ENCODE data around the gene CSF1R. TPM values are rescaled to one million over a fixed set of nuclear protein-coding genes. Genes with fewer than 3 reads are reported as not detected.

CSF1R gene
- polyA plus RNA-seq, 1 donor (not counting 4 experiments of a cell fraction or from before 2014, with no cell fraction given): not detected

DNA sequence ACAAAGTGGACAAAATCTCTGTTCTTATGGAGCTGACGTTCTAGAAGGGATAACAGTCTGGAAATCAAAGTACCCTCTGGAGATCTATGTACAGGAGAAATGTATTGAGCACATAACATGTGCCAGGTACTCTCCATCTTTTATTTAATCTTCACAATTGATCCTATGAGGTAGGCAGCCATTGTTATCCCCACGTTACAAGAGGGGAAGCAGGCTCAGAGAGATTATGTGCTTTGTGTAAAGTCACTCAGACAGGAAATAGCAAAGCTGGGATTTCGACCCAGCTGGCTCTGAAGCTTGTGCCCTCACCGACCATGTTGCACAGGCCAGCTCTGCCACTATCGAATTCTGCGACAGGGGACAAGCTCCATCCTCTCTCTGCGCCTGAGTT, 47.8 kb upstream of the CSF1R start:
- no peak for FAIRE-seq

GRCh38 chr5:150133581-150134197, 47.3 kb upstream of the CSF1R start:
- Histone ChIP-seq H3K4me3 (ENCODE audit: control insufficient read depth in 2 of 3, extremely low read depth in 1 of 3, insufficient read depth in 2 of 3, low read depth in 1 of 3, low read length in 3 of 3) (no peak overlapping the region), H3K36me3 (ENCODE audit: control insufficient read depth in 2 of 2, extremely low read depth in 1 of 2, insufficient read depth in 2 of 2, low read length in 2 of 2) (no peaks in the 10 kb centered on the region), H3K4me2 (ENCODE audit: control insufficient read depth, extremely low read depth, insufficient read depth, low read depth, low read length) (no peak overlapping the region), H3K4me1 (ENCODE audit: control insufficient read depth, extremely low read depth, insufficient read depth, low read length) (peaks cover 7% of the 10 kb centered on the region), H2AFZ (ENCODE audit: control insufficient read depth, low read length) (no peak overlapping the region), H3K9me3 (ENCODE audit: control insufficient read depth, low read depth, low read length) (no peaks in the 10 kb centered on the region), H3K9ac (ENCODE audit: control insufficient read depth, extremely low read depth, insufficient read depth, low read length) (no peak overlapping the region), H3K79me2 (ENCODE audit: control insufficient read depth, insufficient read depth, low read length) (no peaks in the 10 kb centered on the region), H3K9me1 (ENCODE audit: control insufficient read depth, extremely low read depth, insufficient read depth, low read length) (no peaks in the 10 kb centered on the region), H4K20me1 (ENCODE audit: control insufficient read depth, extremely low read depth, insufficient read depth, low read length) (no peaks in the 10 kb centered on the region), H3K27me3 (ENCODE audit: control insufficient read depth, extremely low read depth, insufficient read depth, low read length) (peaks cover 7% of the 10 kb centered on the region), H3K27ac (ENCODE audit: control insufficient read depth, insufficient read depth, low read length) (no peak overlapping the region)
- FAIRE-seq (no peak), DNase-seq (ENCODE audit: low read depth, low spot score) (no peak)
- TF ChIP-seq EZH2 (IDR thresholded peaks at IDR 0.05; ENCODE audit: low read length): no peak
- TF ChIP-seq, protein P1, sequence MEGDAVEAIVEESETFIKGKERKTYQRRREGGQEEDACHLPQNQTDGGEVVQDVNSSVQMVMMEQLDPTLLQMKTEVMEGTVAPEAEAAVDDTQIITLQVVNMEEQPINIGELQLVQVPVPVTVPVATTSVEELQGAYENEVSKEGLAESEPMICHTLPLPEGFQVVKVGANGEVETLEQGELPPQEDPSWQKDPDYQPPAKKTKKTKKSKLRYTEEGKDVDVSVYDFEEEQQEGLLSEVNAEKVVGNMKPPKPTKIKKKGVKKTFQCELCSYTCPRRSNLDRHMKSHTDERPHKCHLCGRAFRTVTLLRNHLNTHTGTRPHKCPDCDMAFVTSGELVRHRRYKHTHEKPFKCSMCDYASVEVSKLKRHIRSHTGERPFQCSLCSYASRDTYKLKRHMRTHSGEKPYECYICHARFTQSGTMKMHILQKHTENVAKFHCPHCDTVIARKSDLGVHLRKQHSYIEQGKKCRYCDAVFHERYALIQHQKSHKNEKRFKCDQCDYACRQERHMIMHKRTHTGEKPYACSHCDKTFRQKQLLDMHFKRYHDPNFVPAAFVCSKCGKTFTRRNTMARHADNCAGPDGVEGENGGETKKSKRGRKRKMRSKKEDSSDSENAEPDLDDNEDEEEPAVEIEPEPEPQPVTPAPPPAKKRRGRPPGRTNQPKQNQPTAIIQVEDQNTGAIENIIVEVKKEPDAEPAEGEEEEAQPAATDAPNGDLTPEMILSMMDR (optimal IDR thresholded peaks at IDR 0.05 in 1 of 3, IDR thresholded peaks at IDR 0.05 in 1 of 3, conservative IDR thresholded peaks at IDR 0.05 in 1 of 3; ENCODE audit: extremely low read depth in 1 of 3, insufficient read depth in 2 of 3, low read length in 3 of 3): no peak
- dilution Hi-C loops (cut with MboI; ENCODE audit: extremely low pct_ligation_motif_present, low sequenced_read_pairs): no loop called here

More for the DNA sequence above, 47.8 kb upstream of the CSF1R start:
- Histone ChIP-seq H3K4me3 (ENCODE audit: control insufficient read depth in 2 of 3, extremely low read depth in 1 of 3, insufficient read depth in 2 of 3, low read depth in 1 of 3, low read length in 3 of 3) (no peak overlapping the region), H3K4me1 (ENCODE audit: control insufficient read depth, extremely low read depth, insufficient read depth, low read length) (peaks cover 7% of the 10 kb centered on the region), H3K79me2 (ENCODE audit: control insufficient read depth, insufficient read depth, low read length) (no peaks in the 10 kb centered on the region), H2AFZ (ENCODE audit: control insufficient read depth, low read length) (no peak overlapping the region), H4K20me1 (ENCODE audit: control insufficient read depth, extremely low read depth, insufficient read depth, low read length) (no peaks in the 10 kb centered on the region), H3K9ac (ENCODE audit: control insufficient read depth, extremely low read depth, insufficient read depth, low read length) (no peak overlapping the region), H3K36me3 (ENCODE audit: control insufficient read depth in 2 of 2, extremely low read depth in 1 of 2, insufficient read depth in 2 of 2, low read length in 2 of 2) (no peaks in the 10 kb centered on the region), H3K4me2 (ENCODE audit: control insufficient read depth, extremely low read depth, insufficient read depth, low read depth, low read length) (no peak overlapping the region), H3K27me3 (ENCODE audit: control insufficient read depth, extremely low read depth, insufficient read depth, low read length) (peaks cover 7% of the 10 kb centered on the region), H3K9me1 (ENCODE audit: control insufficient read depth, extremely low read depth, insufficient read depth, low read length) (no peaks in the 10 kb centered on the region), H3K9me3 (ENCODE audit: control insufficient read depth, low read depth, low read length) (no peaks in the 10 kb centered on the region), H3K27ac (ENCODE audit: control insufficient read depth, insufficient read depth, low read length) (no peak overlapping the region)
- no peak for DNase-seq (ENCODE audit: low read depth, low spot score)
- TF ChIP-seq, protein P1 (optimal IDR thresholded peaks at IDR 0.05 in 1 of 3, IDR thresholded peaks at IDR 0.05 in 1 of 3, conservative IDR thresholded peaks at IDR 0.05 in 1 of 3; ENCODE audit: extremely low read depth in 1 of 3, insufficient read depth in 2 of 3, low read length in 3 of 3): no peak
- TF ChIP-seq EZH2 (IDR thresholded peaks at IDR 0.05; ENCODE audit: low read length): no peak
- dilution Hi-C loops (cut with MboI; ENCODE audit: extremely low pct_ligation_motif_present, low sequenced_read_pairs): no loop called here
